Activated CD4-positive, alpha-beta T cell treated with anti-CD3 and anti-CD28 coated beads, Interleukin-2, amount 10 ng/mL, durations not matched to agents 7 days and 5 days (primary cell): ENCODE results near the gene TRIM4. TPM values are rescaled to one million over a fixed set of nuclear protein-coding genes. Genes with fewer than 3 reads are reported as not detected.
"Not testable (repeated sequence)": the region's sequence is repeated elsewhere in the genome, so short reads cannot be mapped to it uniquely, and the experiment has no call there.

Experiments
- CTCF ChIA-PET: fragments of 350-600 bp; sonication (Branson Sonifier 250); formaldehyde crosslinking; loops from one replicate; lab custom pipeline; 2021; ENCODE audit warnings: antibody characterized with exemption; lab: Charles Lee
- POLR2A ChIA-PET: fragments of 350-600 bp; sonication (Branson Sonifier 250); formaldehyde crosslinking; loops from one replicate; lab custom pipeline; 2021; ENCODE audit warnings: antibody characterized with exemption; lab: Charles Lee
- DNase-seq: peaks from one replicate; pipeline ENCODE4 v3.0.0-alpha.2; 2020
- H3K27ac Mint-ChIP-seq: one replicate; pipeline ENCODE4 v1.8.0; 2021; ENCODE audit warnings: mild to moderate bottlenecking, moderate library complexity, mixed read lengths
- H3K27me3 Mint-ChIP-seq: one replicate; pipeline ENCODE4 v1.8.0; 2021; ENCODE audit warnings: mixed read lengths
- H3K36me3 Mint-ChIP-seq: one replicate; pipeline ENCODE4 v1.8.0; 2021; ENCODE audit warnings: low read depth, mixed read lengths
- H3K4me1 Mint-ChIP-seq: one replicate; pipeline ENCODE4 v1.8.0; 2021; ENCODE audit warnings: mixed read lengths
- H3K4me3 Mint-ChIP-seq: one replicate; pipeline ENCODE4 v1.8.0; 2021; ENCODE audit warnings: mild to moderate bottlenecking, moderate library complexity, mixed read lengths
- H3K9me3 Mint-ChIP-seq: one replicate; pipeline ENCODE4 v1.8.0; 2021; ENCODE audit warnings: mixed read lengths
- total RNA-seq, 2 experiments: library from RNA; stranded (reverse); gene quantifications; one replicate each; pipeline ENCODE4 v1.2.3, GENCODE V29; 2021

The TRIM4 gene
- 10 to 100 TPM; 33.3 to 33.5 TPM for total RNA-seq

- Mint-ChIP-seq H3K36me3 (peaks cover 37% of the 10 kb centered on the region), H3K4me3 (peak within 1 kb of the TSS; percentile 89), H3K4me1 (peaks cover 49% of the 10 kb centered on the region), H3K27ac (peak within 1 kb of the TSS; percentile 95), H3K27me3 (no peaks in the 10 kb centered on the region), H3K9me3 (no peaks in the 10 kb centered on the region)
- CTCF ChIA-PET: interaction anchor here (0.6 to 1.8 kb wide), 11 partner anchors 10 to 837 kb away, joined by 3 to 8 read pairs (median 3); partner anchors contain the start of gene GJC3
- POLR2A ChIA-PET: interaction anchor here (0.6 kb wide), 1 partner anchor 25 kb away, joined by 3 read pairs; no protein-coding TSS in a partner anchor
- DNase-seq: peak; percentile 93
Measured at GRCh38 chr7:99918959-99919813, at the start of gene TRIM4. TSS of gene TRIM4 (minus strand) at chr7:99919530. CDS start at chr7:99919401, 129 bp downstream.

GRCh38 chr7:99958564-99959227 lies 39.4 kb upstream of the TRIM4 start:
- Mint-ChIP-seq H3K27me3 (peaks cover 20% of the 10 kb centered on the region), H3K27ac (no peak overlapping the region), H3K9me3 (no peaks in the 10 kb centered on the region), H3K4me3 (no peak overlapping the region), H3K36me3 (no peaks in the 10 kb centered on the region), H3K4me1 (peaks cover 4% of the 10 kb centered on the region)
- POLR2A ChIA-PET: no interaction called here
- no peak for DNase-seq
- CTCF ChIA-PET: no interaction called here

GRCh38 chr7:99955247-99955646 lies 35.9 kb upstream of the TRIM4 start:
- no peak for DNase-seq

GRCh38 chr7:99954643-99955042 lies 35.3 kb upstream of the TRIM4 start:
- H3K36me3 Mint-ChIP-seq, H3K4me1 Mint-ChIP-seq, H3K27ac Mint-ChIP-seq, H3K9me3 Mint-ChIP-seq, H3K4me3 Mint-ChIP-seq, POLR2A ChIA-PET, DNase-seq: not testable (repeated sequence)
- peaks cover 10% of the 10 kb centered on the region for H3K27me3 Mint-ChIP-seq
- CTCF ChIA-PET: interaction anchor here (1.0 kb wide), 1 partner anchor 108 kb away, joined by 4 read pairs; no protein-coding TSS in a partner anchor

More at GRCh38 chr7:99955247-99955646, 35.9 kb upstream of the TRIM4 start:
- Mint-ChIP-seq H3K4me3 (no peak overlapping the region), H3K36me3 (no peaks in the 10 kb centered on the region), H3K4me1 (peaks cover 4% of the 10 kb centered on the region), H3K9me3 (peaks cover 4% of the 10 kb centered on the region), H3K27me3 (peaks cover 14% of the 10 kb centered on the region), H3K27ac (no peak overlapping the region)
- ChIA-PET CTCF (interaction anchor here (1.0 kb wide), 1 partner anchor 107 kb away, joined by 4 read pairs; no protein-coding TSS in a partner anchor), POLR2A (no interaction called here)

GRCh38 chr7:99953649-99954048 lies 34.3 kb upstream of the TRIM4 start:
- ChIA-PET CTCF (no interaction called here), POLR2A (interaction anchor here (0.8 kb wide), 1 partner anchor 223 kb away, joined by 7 read pairs; no protein-coding TSS in a partner anchor)
- Mint-ChIP-seq H3K4me3 (no peak overlapping the region), H3K27ac (no peak overlapping the region), H3K27me3 (peaks cover 8% of the 10 kb centered on the region), H3K36me3 (no peaks in the 10 kb centered on the region), H3K9me3 (peaks cover 4% of the 10 kb centered on the region), H3K4me1 (peaks cover 4% of the 10 kb centered on the region)
- DNase-seq: no peak

GRCh38 chr7:99952649-99953048 lies 33.3 kb upstream of the TRIM4 start:
- H3K36me3 Mint-ChIP-seq, H3K4me3 Mint-ChIP-seq, CTCF ChIA-PET, H3K27ac Mint-ChIP-seq, DNase-seq, H3K27me3 Mint-ChIP-seq, H3K4me1 Mint-ChIP-seq, H3K9me3 Mint-ChIP-seq: not testable (repeated sequence)
- POLR2A ChIA-PET: interaction anchor here (0.6 kb wide), 1 partner anchor 84 kb away, joined by 3 read pairs; no protein-coding TSS in a partner anchor

- H3K27me3 Mint-ChIP-seq, H3K4me3 Mint-ChIP-seq, H3K9me3 Mint-ChIP-seq, DNase-seq, H3K36me3 Mint-ChIP-seq, POLR2A ChIA-PET, H3K4me1 Mint-ChIP-seq, H3K27ac Mint-ChIP-seq: not testable (repeated sequence)
- CTCF ChIA-PET: interaction anchor here (1.2 kb wide), 1 partner anchor 18 kb away, joined by 3 read pairs; no protein-coding TSS in a partner anchor
Measured at GRCh38 chr7:99950819-99951218, 31.5 kb upstream of the TRIM4 start.

GRCh38 chr7:99949645-99950228 lies 30.4 kb upstream of the TRIM4 start:
- POLR2A ChIA-PET: no interaction called here
- H3K36me3 Mint-ChIP-seq: no peaks in the 10 kb centered on the region
- DNase-seq: no peak
- H3K27ac Mint-ChIP-seq: no peak overlapping the region
- no peak overlapping the region for H3K4me3 Mint-ChIP-seq
- peaks cover 3% of the 10 kb centered on the region for H3K27me3 Mint-ChIP-seq
- CTCF ChIA-PET: interaction anchor here (1.2 to 1.4 kb wide), 2 partner anchors 16 to 35 kb away, joined by 3 read pairs; no protein-coding TSS in a partner anchor
- no peaks in the 10 kb centered on the region for H3K4me1 Mint-ChIP-seq
- peaks cover 4% of the 10 kb centered on the region for H3K9me3 Mint-ChIP-seq

- Mint-ChIP-seq H3K9me3 (peaks cover 4% of the 10 kb centered on the region), H3K27ac (no peak overlapping the region), H3K4me1 (peaks cover 8% of the 10 kb centered on the region), H3K27me3 (peaks cover 9% of the 10 kb centered on the region), H3K36me3 (no peaks in the 10 kb centered on the region), H3K4me3 (no peak overlapping the region)
- no peak for DNase-seq
- ChIA-PET POLR2A (no interaction called here), CTCF (interaction anchor here (0.6 kb wide), 1 partner anchor 34 kb away, joined by 3 read pairs; no protein-coding TSS in a partner anchor)
Measured at GRCh38 chr7:99947608-99948007, 28.3 kb upstream of the TRIM4 start.

GRCh38 chr7:99944497-99945070 lies 25.3 kb upstream of the TRIM4 start:
- H3K4me1 Mint-ChIP-seq: peaks cover 8% of the 10 kb centered on the region
- CTCF ChIA-PET: no interaction called here
- H3K9me3 Mint-ChIP-seq: no peaks in the 10 kb centered on the region
- no peak overlapping the region for H3K4me3 Mint-ChIP-seq
- H3K27ac Mint-ChIP-seq: no peak overlapping the region
- DNase-seq: no peak
- H3K27me3 Mint-ChIP-seq: peaks cover 18% of the 10 kb centered on the region
- POLR2A ChIA-PET: no interaction called here
- no peaks in the 10 kb centered on the region for H3K36me3 Mint-ChIP-seq

GRCh38 chr7:99943641-99944496 lies 24.5 kb upstream of the TRIM4 start:
- CTCF ChIA-PET: no interaction called here
- POLR2A ChIA-PET: interaction anchor here (1.0 kb wide), 1 partner anchor 24 kb away, joined by 3 read pairs; no protein-coding TSS in a partner anchor
- DNase-seq: no peak
- Mint-ChIP-seq H3K9me3 (peaks cover 5% of the 10 kb centered on the region), H3K36me3 (peaks cover 3% of the 10 kb centered on the region), H3K27me3 (peaks cover 22% of the 10 kb centered on the region), H3K4me1 (peaks cover 8% of the 10 kb centered on the region), H3K27ac (peak overlapping the region; percentile 11), H3K4me3 (no peak overlapping the region)
